HG03045 (cell line): ENCODE results near the gene ANOS1.
"Not testable (repeated sequence)": the region's sequence is repeated elsewhere in the genome, so short reads cannot be mapped to it uniquely, and the experiment has no call there.

Source experiments
- ATAC-seq: cut with Tn5 transposase; IDR thresholded peaks from one replicate; pipeline ENCODE4 v1.9.1; 2021; ENCODE audit warnings: mild to moderate bottlenecking, moderate library complexity; ENCODE audit not compliant: unreplicated experiment

ANOS1 gene

GRCh38 chrX:8731559-8732395 is at the start of gene ANOS1:
ANOS1 (minus strand) TSS chrX:8732137; CDS start chrX:8732036, 101 bp downstream.
- no peak for ATAC-seq

DNA sequence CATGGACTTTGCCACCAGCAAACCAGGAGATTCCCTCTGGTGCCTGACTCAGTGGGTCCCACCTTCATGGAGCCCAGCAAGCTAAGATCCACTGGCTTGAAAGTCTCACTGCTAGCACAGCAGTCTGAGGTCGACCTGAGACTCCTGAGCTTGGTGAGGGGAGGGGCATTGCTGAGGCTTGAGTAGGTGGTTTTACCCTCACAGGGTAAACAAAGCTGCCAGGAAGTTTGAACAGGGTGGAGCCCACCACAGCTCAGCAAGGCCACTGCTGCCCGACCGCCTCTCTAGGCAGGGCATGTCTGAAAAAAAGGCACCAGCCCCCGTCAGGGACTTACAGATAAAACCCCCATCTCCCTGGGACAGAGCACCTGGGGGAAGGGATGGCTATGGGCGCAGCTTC is 41.2 kb upstream of the ANOS1 start:
- no peak for ATAC-seq

DNA sequence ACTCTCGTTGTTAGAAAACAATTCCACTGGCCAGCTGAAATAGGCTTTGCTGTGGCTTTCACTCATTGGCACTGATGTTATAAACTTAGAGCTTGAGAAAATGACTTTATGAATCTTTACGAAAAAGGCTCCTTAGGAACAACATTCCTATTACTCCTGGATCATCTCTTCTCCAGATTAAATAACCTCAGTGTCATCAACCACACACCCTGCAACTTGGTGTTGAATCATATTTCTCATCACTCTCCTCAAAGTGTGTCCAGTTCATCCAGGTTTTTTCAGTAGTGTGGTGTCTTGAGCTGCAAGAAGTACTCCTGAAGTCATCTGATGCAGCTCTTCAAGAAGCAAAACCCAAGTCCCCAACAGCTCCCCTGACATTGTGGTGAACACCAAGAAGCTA is 28.1 kb upstream of the ANOS1 start:
- no peak for ATAC-seq

- not testable (repeated sequence) for ATAC-seq
Measured at GRCh38 chrX:8758706-8759105, 26.8 kb upstream of the ANOS1 start.

GRCh38 chrX:8757609-8758389 is 25.9 kb upstream of the ANOS1 start:
- not testable (repeated sequence) for ATAC-seq

- ATAC-seq, result no peak
Measured at GRCh38 chrX:8755813-8756212, 23.9 kb upstream of the ANOS1 start.

GRCh38 chrX:8755116-8755515 is 23.2 kb upstream of the ANOS1 start:
- ATAC-seq, result no peak

- ATAC-seq, result no peak
Measured at GRCh38 chrX:8749697-8750096, 17.8 kb upstream of the ANOS1 start.

- no peak for ATAC-seq
Measured at GRCh38 chrX:8748855-8749254, 16.9 kb upstream of the ANOS1 start.

DNA sequence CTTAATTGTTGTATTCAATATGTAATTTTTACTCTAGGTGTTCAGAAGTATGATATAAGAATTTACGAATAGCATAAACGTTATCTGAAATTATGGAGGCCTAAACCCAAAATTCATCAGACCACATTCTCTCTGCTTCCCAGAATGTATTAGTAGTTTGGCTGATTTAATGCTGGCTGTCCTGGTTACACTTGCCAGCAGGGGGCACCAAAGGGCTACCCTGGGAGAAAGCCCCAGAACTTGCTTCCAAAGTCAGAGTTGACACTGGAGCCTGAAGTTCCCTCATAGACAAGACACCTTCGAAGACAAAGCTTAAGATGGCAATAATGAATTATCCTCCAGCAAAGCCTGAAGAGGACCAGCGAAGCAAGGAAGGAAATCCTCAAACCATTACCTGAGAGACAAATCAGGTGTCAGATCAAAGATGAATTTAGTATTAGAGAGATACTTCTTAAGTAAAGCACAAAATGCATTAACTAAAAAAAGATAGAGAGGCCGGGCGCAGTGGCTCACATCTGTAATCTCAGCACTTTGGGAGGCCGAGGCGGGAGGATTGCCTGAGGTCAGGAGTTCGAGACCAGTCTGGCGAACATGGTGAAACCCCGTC is 11.3 kb upstream of the ANOS1 start:
- no peak for ATAC-seq

- ATAC-seq, result no peak
Measured at GRCh38 chrX:8741981-8742380, 10.0 kb upstream of the ANOS1 start.

DNA sequence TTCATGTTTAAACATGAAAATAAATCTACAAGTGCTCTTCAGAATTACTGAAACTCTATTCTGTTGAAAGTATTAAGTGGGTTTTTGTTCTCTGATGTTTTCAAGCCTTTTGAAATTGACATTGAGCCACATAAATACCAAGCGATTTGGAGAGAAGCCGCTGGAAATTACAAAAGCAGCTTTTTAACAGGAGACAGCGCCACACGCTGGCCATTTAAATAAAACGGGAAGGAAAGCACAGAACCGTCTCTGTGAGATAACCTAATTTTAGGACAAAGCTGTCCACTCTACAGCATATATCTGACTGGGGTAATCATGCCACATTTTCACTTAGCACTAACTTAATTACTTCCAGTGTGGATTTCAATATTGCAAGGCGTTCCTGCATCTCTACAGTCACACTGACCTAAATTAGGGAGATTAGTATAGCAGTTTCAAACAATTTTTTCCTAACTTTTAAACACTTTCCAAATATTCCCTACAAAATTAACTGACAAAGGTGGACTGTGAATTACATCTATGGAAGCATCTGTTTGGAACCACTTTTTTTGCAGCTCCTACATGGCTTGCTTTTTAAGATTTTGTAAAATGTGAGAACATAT is 6.8 kb upstream of the ANOS1 start:
- ATAC-seq, result no peak

GRCh38 chrX:8737883-8738282 is 5.9 kb upstream of the ANOS1 start:
- ATAC-seq, result no peak

DNA sequence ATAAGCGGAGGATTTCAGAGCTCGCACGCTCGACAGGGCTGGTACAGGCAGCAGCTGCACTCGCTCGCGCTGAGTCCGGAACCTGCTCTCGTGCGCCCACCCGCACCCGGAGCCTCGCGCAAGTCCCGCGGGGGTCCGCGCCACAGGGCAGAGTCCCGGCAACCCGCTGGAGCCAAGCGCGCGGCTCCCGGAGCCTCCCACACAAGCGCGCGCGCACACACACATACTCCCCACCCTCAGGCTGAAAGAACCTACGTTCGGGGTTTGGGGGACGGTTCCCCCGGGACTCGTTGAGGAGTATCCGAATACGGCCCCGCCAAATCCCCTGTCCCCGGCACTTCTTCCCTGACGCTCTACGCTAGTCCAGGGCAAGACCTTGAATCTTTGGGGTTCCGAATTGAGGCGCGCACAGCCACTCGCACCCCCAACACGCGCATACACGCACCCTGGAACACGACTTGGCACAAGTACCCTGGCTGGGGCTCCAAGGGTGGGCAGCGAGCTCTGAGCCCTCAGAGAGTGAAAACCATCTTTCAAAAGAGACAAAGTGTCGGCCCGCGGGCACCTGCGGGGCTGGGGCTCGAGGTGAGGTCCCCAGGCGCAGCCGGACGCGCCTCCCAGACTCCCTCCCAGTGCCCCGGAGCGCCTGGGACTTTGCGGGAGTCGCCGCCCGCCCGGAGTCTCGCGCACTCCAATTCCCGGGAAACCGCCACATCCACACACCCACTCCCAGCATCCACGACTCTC is 952 bp downstream of the ANOS1 start:
- ATAC-seq, result no peak

- no peak for ATAC-seq
Measured at GRCh38 chrX:8729811-8730210, 2.1 kb downstream of the ANOS1 start.

DNA sequence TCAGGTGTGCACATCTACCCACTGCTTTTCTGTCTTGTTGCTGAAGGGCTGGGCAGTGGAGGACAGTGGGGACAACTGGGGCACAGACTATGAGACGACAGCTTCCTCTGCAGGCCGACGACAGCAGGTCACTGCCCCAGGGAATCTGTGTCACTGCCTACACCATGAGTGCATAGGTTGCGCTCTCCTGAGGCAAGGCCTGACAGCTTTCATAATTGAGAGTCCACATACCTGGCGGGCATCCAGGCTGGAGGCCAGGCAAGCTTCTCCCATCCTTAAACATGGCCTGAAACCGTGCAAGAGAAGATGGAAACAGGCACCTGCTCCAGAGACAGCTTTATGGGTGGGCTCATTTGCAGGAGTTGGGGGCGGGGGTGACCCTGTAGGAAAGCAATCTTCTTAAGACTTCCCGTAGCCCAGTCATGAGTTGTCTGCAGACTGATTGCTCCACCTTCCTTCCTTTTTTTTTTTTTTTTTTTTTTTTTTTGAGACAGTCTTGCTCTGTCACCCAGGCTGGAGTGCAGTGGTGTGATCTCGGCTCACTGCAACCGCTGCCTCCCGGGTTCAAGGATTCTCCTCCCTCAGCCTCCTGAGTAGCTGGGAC is 2.9 kb downstream of the ANOS1 start:
- no peak for ATAC-seq

DNA sequence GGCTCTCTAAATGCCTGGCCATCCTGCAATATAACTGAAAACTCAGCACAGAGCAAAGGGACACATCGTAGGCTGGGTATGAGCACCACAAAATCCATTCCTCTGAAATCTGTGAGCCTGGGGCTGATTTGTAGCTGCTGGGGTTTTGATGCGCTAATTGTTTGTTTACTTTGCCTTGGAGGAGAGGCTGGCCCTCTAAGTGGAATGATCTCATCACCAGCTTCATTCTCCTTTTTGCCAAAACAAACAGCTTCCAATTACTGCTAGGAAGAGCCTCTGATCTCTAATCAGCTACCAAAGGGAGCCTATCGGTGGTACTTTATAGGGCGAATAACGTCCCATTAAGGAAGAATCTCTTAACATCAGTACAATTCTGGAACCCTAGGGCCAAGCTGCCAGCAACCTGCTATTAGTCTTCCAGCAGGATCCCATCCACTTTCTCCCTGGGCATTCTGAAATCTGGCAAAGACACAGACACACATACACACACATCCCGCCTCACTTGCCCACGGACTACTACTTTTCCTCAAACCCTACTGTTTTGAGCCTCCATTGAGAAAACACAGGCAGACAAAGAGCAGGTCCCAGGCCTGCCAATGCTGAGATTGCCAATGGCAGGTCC is 5.8 kb downstream of the ANOS1 start:
- ATAC-seq, result no peak

- ATAC-seq, result no peak
Measured at GRCh38 chrX:8724300-8724699, 7.6 kb downstream of the ANOS1 start.

DNA sequence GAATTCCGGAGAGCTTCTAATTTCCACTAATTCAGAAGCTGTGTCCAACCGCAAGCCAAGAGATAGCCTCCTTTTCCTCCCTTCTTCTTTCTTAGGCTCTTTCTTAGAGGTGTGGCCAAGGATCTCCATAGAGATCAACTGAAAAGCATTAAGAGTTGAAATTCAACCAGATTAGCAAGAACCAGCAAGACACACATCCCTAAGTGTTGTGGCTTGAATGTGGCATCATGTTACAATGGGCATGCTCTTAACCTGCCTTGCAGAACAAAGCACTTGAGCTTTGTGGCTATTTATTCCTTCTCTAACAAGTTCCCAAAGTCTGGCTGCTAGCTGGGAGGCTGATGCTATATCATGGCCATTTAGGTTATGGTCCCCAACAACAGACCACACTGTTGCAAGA is 10.4 kb downstream of the ANOS1 start:
- ATAC-seq, result no peak

GRCh38 chrX:8720136-8720535 is 11.8 kb downstream of the ANOS1 start:
- ATAC-seq, result no peak
